Activated naive CD8-positive, alpha-beta T cell treated with anti-CD3 and anti-CD28 coated beads for 36 hours (primary cell): ENCODE results near the gene PLD3. TPM values are rescaled to one million over a fixed set of nuclear protein-coding genes. Genes with fewer than 3 reads are reported as not detected.

Experiments
- DNase-seq: peaks from one replicate; pipeline ENCODE4 v3.0.0; 2021
- H3K27ac Mint-ChIP-seq: one replicate; pipeline ENCODE4 v1.8.0; 2022; ENCODE audit warnings: mild to moderate bottlenecking, moderate library complexity, mixed read lengths
- H3K27me3 Mint-ChIP-seq: one replicate; pipeline ENCODE4 v1.8.0; 2022; ENCODE audit warnings: mild to moderate bottlenecking, mixed read lengths
- H3K36me3 Mint-ChIP-seq: one replicate; pipeline ENCODE4 v1.8.0; 2021; ENCODE audit warnings: mild to moderate bottlenecking, mixed read lengths
- H3K4me1 Mint-ChIP-seq: one replicate; pipeline ENCODE4 v1.8.0; 2021; ENCODE audit warnings: mixed read lengths
- H3K4me3 Mint-ChIP-seq: one replicate; pipeline ENCODE4 v1.8.0; 2022; ENCODE audit warnings: mild to moderate bottlenecking, moderate library complexity, mixed read lengths
- H3K9me3 Mint-ChIP-seq: one replicate; pipeline ENCODE4 v1.8.0; 2022; ENCODE audit warnings: mixed read lengths
- total RNA-seq, 2 experiments: library from RNA; stranded (reverse); gene quantifications; one replicate each; pipeline ENCODE4 v1.2.3, GENCODE V29; 2021

Gene PLD3
- total RNA-seq, 2 experiments from 2014 or later, result 41.8 to 44.2 TPM

GRCh38 chr19:40418040-40418439, 69.5 kb downstream of the PLD3 start:
- no peaks in the 10 kb centered on the region for H3K9me3 Mint-ChIP-seq
- no peak for DNase-seq
- H3K27me3 Mint-ChIP-seq, result peaks cover 3% of the 10 kb centered on the region
- H3K4me3 Mint-ChIP-seq, result no peak overlapping the region
- peaks cover 14% of the 10 kb centered on the region for H3K4me1 Mint-ChIP-seq
- H3K27ac Mint-ChIP-seq, result peak overlapping the region; percentile 22
- peaks cover 4% of the 10 kb centered on the region for H3K36me3 Mint-ChIP-seq

GRCh38 chr19:40419066-40419612, 70.6 kb downstream of the PLD3 start:
- Mint-ChIP-seq H3K4me1 (peaks cover 17% of the 10 kb centered on the region), H3K36me3 (peaks cover 5% of the 10 kb centered on the region), H3K27me3 (no peaks in the 10 kb centered on the region), H3K9me3 (no peaks in the 10 kb centered on the region), H3K27ac (peak overlapping the region; percentile 11), H3K4me3 (no peak overlapping the region)
- DNase-seq, result no peak

- Mint-ChIP-seq H3K4me1 (peaks cover 17% of the 10 kb centered on the region), H3K27me3 (no peaks in the 10 kb centered on the region), H3K27ac (no peak overlapping the region), H3K36me3 (peaks cover 10% of the 10 kb centered on the region), H3K9me3 (no peaks in the 10 kb centered on the region), H3K4me3 (peak overlapping the region; percentile 56)
- DNase-seq, result no peak
Measured at GRCh38 chr19:40419780-40420179, 71.3 kb downstream of the PLD3 start.

GRCh38 chr19:40420451-40420765, 71.9 kb downstream of the PLD3 start:
- H3K27me3 Mint-ChIP-seq, result no peaks in the 10 kb centered on the region
- DNase-seq, result no peak
- H3K4me1 Mint-ChIP-seq, result peaks cover 17% of the 10 kb centered on the region
- H3K27ac Mint-ChIP-seq, result peak overlapping the region; percentile 93
- no peaks in the 10 kb centered on the region for H3K9me3 Mint-ChIP-seq
- peaks cover 12% of the 10 kb centered on the region for H3K36me3 Mint-ChIP-seq
- peak overlapping the region; percentile 82 for H3K4me3 Mint-ChIP-seq

- no peaks in the 10 kb centered on the region for H3K9me3 Mint-ChIP-seq
- H3K4me3 Mint-ChIP-seq, result peak overlapping the region; percentile 82
- H3K4me1 Mint-ChIP-seq, result peaks cover 19% of the 10 kb centered on the region
- peaks cover 3% of the 10 kb centered on the region for H3K27me3 Mint-ChIP-seq
- DNase-seq, result peak; percentile 77
- H3K27ac Mint-ChIP-seq, result peak overlapping the region; percentile 93
- peaks cover 12% of the 10 kb centered on the region for H3K36me3 Mint-ChIP-seq
Measured at GRCh38 chr19:40420766-40421765, 72.6 kb downstream of the PLD3 start.

GRCh38 chr19:40421993-40422747, 73.7 kb downstream of the PLD3 start:
- peaks cover 18% of the 10 kb centered on the region for H3K4me1 Mint-ChIP-seq
- DNase-seq, result no peak
- H3K27me3 Mint-ChIP-seq, result peaks cover 3% of the 10 kb centered on the region
- H3K4me3 Mint-ChIP-seq, result peak overlapping the region; percentile 45
- H3K9me3 Mint-ChIP-seq, result no peaks in the 10 kb centered on the region
- peaks cover 12% of the 10 kb centered on the region for H3K36me3 Mint-ChIP-seq
- peak overlapping the region; percentile 93 for H3K27ac Mint-ChIP-seq

GRCh38 chr19:40422748-40423566, 74.5 kb downstream of the PLD3 start:
- peak overlapping the region; percentile 45 for H3K4me3 Mint-ChIP-seq
- peak overlapping the region; percentile 93 for H3K27ac Mint-ChIP-seq
- H3K36me3 Mint-ChIP-seq, result peaks cover 12% of the 10 kb centered on the region
- H3K27me3 Mint-ChIP-seq, result peaks cover 3% of the 10 kb centered on the region
- no peaks in the 10 kb centered on the region for H3K9me3 Mint-ChIP-seq
- DNase-seq, result no peak
- H3K4me1 Mint-ChIP-seq, result peaks cover 18% of the 10 kb centered on the region

GRCh38 chr19:40423938-40424337, 75.4 kb downstream of the PLD3 start:
- DNase-seq, result no peak
- Mint-ChIP-seq H3K9me3 (no peaks in the 10 kb centered on the region), H3K4me3 (peak overlapping the region; percentile 73), H3K27me3 (peaks cover 3% of the 10 kb centered on the region), H3K4me1 (peaks cover 18% of the 10 kb centered on the region), H3K36me3 (peaks cover 12% of the 10 kb centered on the region), H3K27ac (peak overlapping the region; percentile 86)

- DNase-seq, result no peak
- H3K4me1 Mint-ChIP-seq, result peaks cover 16% of the 10 kb centered on the region
- H3K36me3 Mint-ChIP-seq, result peaks cover 12% of the 10 kb centered on the region
- H3K27me3 Mint-ChIP-seq, result peaks cover 3% of the 10 kb centered on the region
- H3K4me3 Mint-ChIP-seq, result peak overlapping the region; percentile 98
- peak overlapping the region; percentile 93 for H3K27ac Mint-ChIP-seq
- H3K9me3 Mint-ChIP-seq, result no peaks in the 10 kb centered on the region
Measured at GRCh38 chr19:40424637-40425449, 76.3 kb downstream of the PLD3 start.

- Mint-ChIP-seq H3K4me3 (peak within 1 kb of the TSS; percentile 98), H3K36me3 (peaks cover 12% of the 10 kb centered on the region), H3K27me3 (peaks cover 3% of the 10 kb centered on the region), H3K9me3 (no peaks in the 10 kb centered on the region), H3K4me1 (peaks cover 16% of the 10 kb centered on the region), H3K27ac (peak within 1 kb of the TSS; percentile 93)
- DNase-seq, result peak; percentile 100
Measured at GRCh38 chr19:40425450-40426287, 77.2 kb downstream of the PLD3 start, which contains the start of gene SERTAD1. SERTAD1 (minus strand) TSS chr19:40425992; CDS start chr19:40423546, 2,446 bp downstream.
